Upper lobe of left lung (tissue), 4 donors: Measurements from ENCODE around the gene MMP23B.

Experiments used
- EP300 ChIP-seq, 4 donors: sonication (generic); formaldehyde crosslinking; IDR thresholded peaks; one replicate each; pipeline ENCODE4 v1.5.1; 2017; ENCODE audit warnings: antibody characterized with exemption in 4 of 4, control low read depth in 2 of 4
- POLR2A ChIP-seq, 4 donors: fragments of 450-650 bp; IDR thresholded peaks; one replicate each; pipeline ENCODE4 v1.5.1; 2016 to 2017; ENCODE audit warnings: antibody characterized with exemption in 4 of 4, mild to moderate bottlenecking in 2 of 4
- POLR2AphosphoS5 ChIP-seq, 2 donors: sonication (generic); formaldehyde crosslinking; IDR thresholded peaks; one replicate each; pipeline ENCODE4 v1.5.1; 2017; ENCODE audit warnings: antibody characterized with exemption in 2 of 2
- TF ChIP-seq, protein P1 (sequence below), 6 experiments: fragments of 450-650 bp in 4 of 6; fragments of 200-600 bp in 2 of 6; sonication (generic) in 2 of 6; IDR thresholded peaks; one replicate each; pipeline ENCODE4 v1.5.1; 2016 to 2019; ENCODE audit warnings: antibody characterized with exemption in 6 of 6

DNA sequence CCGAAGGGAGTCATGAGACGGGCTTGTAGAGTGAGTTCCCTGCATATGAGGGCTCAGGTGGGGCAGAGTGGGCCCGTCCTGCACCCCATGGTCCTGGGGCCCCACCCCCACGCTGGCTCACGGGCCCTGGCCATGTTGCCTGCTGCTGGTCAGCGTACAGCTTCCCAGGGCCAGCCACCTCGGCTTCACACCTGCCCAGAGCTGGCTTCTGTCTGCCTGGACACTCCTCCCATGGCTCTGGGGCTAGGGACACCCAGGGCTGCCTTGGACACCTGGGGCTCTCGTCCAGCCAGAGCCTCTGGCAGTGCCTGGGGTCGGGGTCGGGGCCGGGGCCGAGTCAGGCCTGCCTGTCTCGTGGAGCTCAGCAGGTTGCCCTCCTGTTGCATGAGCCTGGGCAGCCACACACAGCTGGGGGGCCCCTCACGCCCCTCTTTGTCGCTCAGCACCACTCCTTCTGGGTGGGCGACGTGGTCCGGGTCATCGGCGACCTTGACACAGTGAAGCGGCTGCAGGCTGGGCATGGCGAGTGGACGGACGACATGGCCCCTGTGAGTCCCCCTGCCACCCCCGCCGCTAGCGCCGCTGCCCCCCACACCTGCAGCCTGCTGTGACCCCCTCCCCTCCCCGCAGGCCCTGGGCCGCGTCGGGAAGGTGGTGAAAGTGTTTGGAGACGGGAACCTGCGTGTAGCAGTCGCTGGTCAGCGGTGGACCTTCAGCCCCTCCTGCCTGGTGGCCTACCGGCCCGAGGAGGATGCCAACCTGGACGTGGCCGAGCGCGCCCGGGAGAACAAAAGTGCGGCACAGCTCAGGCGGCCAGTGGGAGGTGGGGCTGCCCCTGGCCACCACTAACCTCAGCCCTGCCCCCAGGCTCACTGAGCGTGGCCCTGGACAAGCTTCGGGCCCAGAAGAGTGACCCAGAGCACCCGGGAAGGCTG, 5.5 kb upstream of the MMP23B start:
- no peak for TF ChIP-seq POLR2AphosphoS5 (IDR thresholded peaks at IDR 0.05)
- TF ChIP-seq, protein P1, sequence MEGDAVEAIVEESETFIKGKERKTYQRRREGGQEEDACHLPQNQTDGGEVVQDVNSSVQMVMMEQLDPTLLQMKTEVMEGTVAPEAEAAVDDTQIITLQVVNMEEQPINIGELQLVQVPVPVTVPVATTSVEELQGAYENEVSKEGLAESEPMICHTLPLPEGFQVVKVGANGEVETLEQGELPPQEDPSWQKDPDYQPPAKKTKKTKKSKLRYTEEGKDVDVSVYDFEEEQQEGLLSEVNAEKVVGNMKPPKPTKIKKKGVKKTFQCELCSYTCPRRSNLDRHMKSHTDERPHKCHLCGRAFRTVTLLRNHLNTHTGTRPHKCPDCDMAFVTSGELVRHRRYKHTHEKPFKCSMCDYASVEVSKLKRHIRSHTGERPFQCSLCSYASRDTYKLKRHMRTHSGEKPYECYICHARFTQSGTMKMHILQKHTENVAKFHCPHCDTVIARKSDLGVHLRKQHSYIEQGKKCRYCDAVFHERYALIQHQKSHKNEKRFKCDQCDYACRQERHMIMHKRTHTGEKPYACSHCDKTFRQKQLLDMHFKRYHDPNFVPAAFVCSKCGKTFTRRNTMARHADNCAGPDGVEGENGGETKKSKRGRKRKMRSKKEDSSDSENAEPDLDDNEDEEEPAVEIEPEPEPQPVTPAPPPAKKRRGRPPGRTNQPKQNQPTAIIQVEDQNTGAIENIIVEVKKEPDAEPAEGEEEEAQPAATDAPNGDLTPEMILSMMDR (IDR thresholded peaks at IDR 0.05) = no peak
- no peak for TF ChIP-seq POLR2A (IDR thresholded peaks at IDR 0.05)
- TF ChIP-seq EP300 (IDR thresholded peaks at IDR 0.05) = no peak
